ENCODE measurements around the gene ARHGAP6.

ARHGAP6 gene

GRCh38 chrX:11665168-11666111, at the start of gene ARHGAP6:
Gene ARHGAP6 (minus strand): TSS chrX:11665920. CDS start chrX:11664828, 1,092 bp downstream.
- DNase-seq, result peak in 1 of 2 donors; percentile 1

GRCh38 chrX:11704725-11705495, 39.2 kb upstream of the ARHGAP6 start:
- no peak for DNase-seq

GRCh38 chrX:11703855-11704254, 38.1 kb upstream of the ARHGAP6 start:
- no peak for DNase-seq

- DNase-seq, result no peak
Measured at GRCh38 chrX:11702965-11703631, 37.4 kb upstream of the ARHGAP6 start.

- no peak for DNase-seq
Measured at GRCh38 chrX:11702420-11702819, 36.7 kb upstream of the ARHGAP6 start.

- DNase-seq, result no peak
Measured at GRCh38 chrX:11698702-11699101, 33.0 kb upstream of the ARHGAP6 start.

- no peak for DNase-seq
Measured at GRCh38 chrX:11688201-11688600, 22.5 kb upstream of the ARHGAP6 start.

- DNase-seq, result no peak
Measured at GRCh38 chrX:11687157-11687556, 21.4 kb upstream of the ARHGAP6 start.

- DNase-seq, result no peak
Measured at GRCh38 chrX:11683057-11683456, 17.3 kb upstream of the ARHGAP6 start.

- DNase-seq, result no peak
Measured at GRCh38 chrX:11678158-11678557, 12.4 kb upstream of the ARHGAP6 start.

GRCh38 chrX:11672213-11672612, 6.5 kb upstream of the ARHGAP6 start:
- DNase-seq, result no peak

- DNase-seq, result no peak
Measured at GRCh38 chrX:11670316-11670715, 4.6 kb upstream of the ARHGAP6 start.

GRCh38 chrX:11666952-11667685, 1.4 kb upstream of the ARHGAP6 start:
- DNase-seq, result no peak

GRCh38 chrX:11666164-11666563, 444 bp upstream of the ARHGAP6 start:
- DNase-seq, result peak in 1 of 2 donors; percentile 0

GRCh38 chrX:11664211-11665167, 1.2 kb downstream of the ARHGAP6 start:
- peak in 1 of 2 donors; percentile 2 for DNase-seq

GRCh38 chrX:11663875-11664210, 1.9 kb downstream of the ARHGAP6 start:
- DNase-seq, result no peak

GRCh38 chrX:11655282-11656015, 10.3 kb downstream of the ARHGAP6 start:
- no peak for DNase-seq

GRCh38 chrX:11648705-11649519, 16.8 kb downstream of the ARHGAP6 start:
- DNase-seq, result no peak

- DNase-seq, result no peak
Measured at GRCh38 chrX:11647138-11647537, 18.6 kb downstream of the ARHGAP6 start.
